ENCODE data around the gene IL4I1. TPM values are rescaled to one million over a fixed set of nuclear protein-coding genes. Genes with fewer than 3 reads are reported as not detected.

The IL4I1 gene
- total and polyA plus RNA-seq, 2 of the 8 experiments (the other 6 are each of a cell fraction or from before 2014, with no cell fraction given) = 0.41 to 0.76 TPM

DNA sequence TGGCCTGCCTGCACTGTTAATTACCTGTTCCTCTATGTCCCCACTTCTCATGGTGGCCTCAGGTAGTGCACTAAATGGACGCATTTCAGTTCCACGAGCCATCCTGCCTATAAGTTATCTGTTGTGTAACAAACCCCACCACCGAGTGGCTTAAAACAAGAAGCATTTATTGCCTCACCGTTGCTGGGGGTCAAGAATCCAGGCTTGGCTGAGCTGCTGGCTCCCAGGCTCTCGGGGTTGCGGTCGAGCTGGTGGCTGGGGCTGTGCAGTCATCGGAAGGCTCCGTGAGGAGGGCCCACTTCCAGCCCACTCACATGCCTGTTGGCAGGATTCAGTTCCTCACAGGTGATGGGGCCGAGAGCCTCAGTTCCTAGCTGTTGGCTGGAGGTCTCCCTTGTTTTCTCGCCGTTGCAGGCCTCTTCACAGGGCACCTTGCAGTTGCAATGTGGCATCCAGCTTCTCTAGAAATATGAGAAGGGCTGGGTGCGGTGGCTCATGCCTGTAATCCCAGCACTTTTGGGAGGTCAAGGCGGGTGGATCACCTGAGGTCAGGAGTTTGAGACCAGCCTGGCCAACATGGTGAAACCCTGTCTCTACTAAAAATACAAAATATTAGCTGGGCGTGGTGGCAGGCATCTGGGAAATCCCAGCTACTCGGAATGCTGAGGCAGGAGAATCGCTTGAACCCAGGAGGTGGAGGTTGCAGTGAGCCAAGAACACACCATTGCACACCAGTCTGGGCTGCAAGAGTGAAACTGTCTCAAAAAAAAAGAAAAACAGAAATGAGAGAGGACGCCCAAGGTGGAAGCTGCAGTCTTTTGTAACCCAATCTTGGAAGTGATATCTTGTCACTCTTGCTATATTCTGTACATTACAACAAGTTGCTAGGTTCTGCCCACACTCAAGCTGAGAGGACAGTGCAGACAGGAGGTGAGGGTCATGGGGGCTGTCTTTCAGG, 52.3 kb downstream of the IL4I1 start:
- Histone ChIP-seq H4K8ac (ENCODE audit: extremely low read depth, insufficient read depth, low read length) (no peak overlapping the region), H2BK5ac (ENCODE audit: low read depth, low read length) (no peak overlapping the region), H3K27ac (ENCODE audit: low read depth, low read length) (no peak overlapping the region), H2BK15ac (ENCODE audit: low read length) (no peak overlapping the region), H3K4me3 (ENCODE audit: extremely low read depth in 1 of 4, insufficient read depth in 2 of 4, low read depth in 3 of 4, low read length in 4 of 4) (no peak overlapping the region), H3K36me3 (ENCODE audit: control insufficient read depth in 2 of 4, insufficient read depth in 4 of 4, low read length in 3 of 4) (peaks cover 0 to 6% (median 2%) of the 10 kb centered on the region in 4 experiments; a peak in 3 of 8 replicates), H3K27me3 (replicated peaks in 1 of 4; ENCODE audit: control insufficient read depth in 3 of 4, extremely low read depth in 1 of 4, insufficient read depth in 3 of 4, low read length in 3 of 4) (no peaks in the 10 kb centered on the region), H3K4me2 (ENCODE audit: insufficient read depth in 1 of 2, low read depth in 2 of 2, low read length in 2 of 2) (no peak overlapping the region), H3K79me2 (ENCODE audit: control insufficient read depth in 1 of 2, insufficient read depth in 2 of 2, low read length in 2 of 2) (no peaks in the 10 kb centered on the region), H2BK120ac (replicated peaks; ENCODE audit: low read depth, low read length) (no peak overlapping the region), H3K79me1 (ENCODE audit: low read depth, low read length) (peaks cover 3% of the 10 kb centered on the region; the same call in 1 of the 2 replicates), H4K91ac (replicated peaks; ENCODE audit: insufficient read length, low read length) (no peak overlapping the region), H3K4ac (replicated peaks; ENCODE audit: insufficient read length, low read depth, low read length) (no peak overlapping the region), H4K5ac (ENCODE audit: insufficient read length, low read depth, low read length) (no peak overlapping the region), H3K18ac (ENCODE audit: extremely low read depth, low read length) (no peak overlapping the region), H3K9me3 (ENCODE audit: insufficient read depth in 2 of 2, low read depth in 1 of 2, low read length in 1 of 2) (no peaks in the 10 kb centered on the region), H3K9ac (replicated peaks in 1 of 4; ENCODE audit: extremely low read depth in 1 of 4, low read depth in 3 of 4, low read length in 3 of 4) (no peak overlapping the region), H3K56ac (replicated peaks; ENCODE audit: insufficient read length, low read depth, low read length) (no peak overlapping the region), H3K23me2 (ENCODE audit: low read depth, low read length) (no peaks in the 10 kb centered on the region), H3K14ac (ENCODE audit: insufficient read length) (no peak overlapping the region), H2BK12ac (ENCODE audit: low read depth, low read length) (no peak overlapping the region), H3K4me1 (replicated peaks in 1 of 4; ENCODE audit: control insufficient read depth in 3 of 4, insufficient read depth in 4 of 4, low read length in 3 of 4) (no peaks in the 10 kb centered on the region), H2AFZ (ENCODE audit: low read length) (no peak overlapping the region), H4K20me1 (replicated peaks in 1 of 2; ENCODE audit: control insufficient read depth in 1 of 2, insufficient read depth in 2 of 2, low read length in 2 of 2) (peaks cover 0 to 2% of the 10 kb centered on the region in 2 experiments), H2AK5ac (ENCODE audit: low read depth, low read length) (no peak overlapping the region), H2BK20ac (ENCODE audit: low read length) (no peak overlapping the region), H3K23ac (ENCODE audit: insufficient read length) (no peak overlapping the region)
- 89% methylated on average over 17 of the region's 18 CpGs; no CpG with 5 or more reads in 1 of the 2 experiments for WGBS, 2 experiments (ENCODE audit: extremely low coverage in 1 of 2, insufficient coverage in 1 of 2, insufficient read length in 1 of 2, insufficient replicate concordance in 2 of 2, low coverage in 1 of 2, low lambda C conversion rate in 2 of 2, missing lambda C conversion rate in 1 of 2)
- ChIA-PET CTCF (ENCODE audit: partially characterized antibody) (interaction anchor here (0.6 to 2.1 kb wide), 5 partner anchors 17 to 584 kb away, joined by 3 to 4 read pairs (median 3); partner anchors contain the start of gene FUZ), POLR2A (ENCODE audit: partially characterized antibody) (interaction anchor here (0.6 to 3.3 kb wide), 11 partner anchors 10 to 153 kb away, joined by 3 to 12 read pairs (median 4); partner anchors contain the start of gene FUZ)
- FAIRE-seq = no peak
- no peak for DNase-seq (ENCODE audit: low read depth in 1 of 2, low spot score in 2 of 2)
- TF ChIP-seq, protein P1, sequence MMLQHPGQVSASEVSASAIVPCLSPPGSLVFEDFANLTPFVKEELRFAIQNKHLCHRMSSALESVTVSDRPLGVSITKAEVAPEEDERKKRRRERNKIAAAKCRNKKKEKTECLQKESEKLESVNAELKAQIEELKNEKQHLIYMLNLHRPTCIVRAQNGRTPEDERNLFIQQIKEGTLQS (IDR thresholded peaks at IDR 0.05; ENCODE audit: insufficient read depth, low read depth, low read length) = no peak
- TF ChIP-seq BACH1 (IDR thresholded peaks at IDR 0.05; ENCODE audit: low read length) = no peak
- no peak for TF ChIP-seq EGR1 (IDR thresholded peaks at IDR 0.05; ENCODE audit: borderline replicate concordance, low read depth, low read length)
- TF ChIP-seq HDAC6 (IDR thresholded peaks at IDR 0.05; ENCODE audit: low read depth, low read length) = no peak
- no peak for TF ChIP-seq KDM5A (IDR thresholded peaks at IDR 0.05; ENCODE audit: low read length)
- TF ChIP-seq TAF1 (IDR thresholded peaks at IDR 0.05; ENCODE audit: low read depth, low read length) = no peak
- no peak for TF ChIP-seq GTF2F1 (IDR thresholded peaks at IDR 0.05; ENCODE audit: borderline replicate concordance, low read depth, low read length)
- no peak for TF ChIP-seq NRF1 (IDR thresholded peaks at IDR 0.05; ENCODE audit: low read depth, low read length)
- no peak for TF ChIP-seq CEBPB (IDR thresholded peaks at IDR 0.05; ENCODE audit: low read depth, low read length)
- TF ChIP-seq SIN3A (conservative IDR thresholded peaks at IDR 0.05 in 1 of 2, IDR thresholded peaks at IDR 0.05 in 1 of 2; ENCODE audit: low read depth in 1 of 2, low read length in 2 of 2) = no peak
- TF ChIP-seq RAD21 (IDR thresholded peaks at IDR 0.05 in 1 of 2, conservative IDR thresholded peaks at IDR 0.05 in 1 of 2; ENCODE audit: low read depth in 2 of 2, low read length in 2 of 2) = no peak

All from H1 (cell line).